Activated B cell treated with CpG ODN at 0.5 μM for 24 hours (primary cell): ENCODE data around the gene APCDD1L. TPM values are rescaled to one million over a fixed set of nuclear protein-coding genes. Genes with fewer than 3 reads are reported as not detected.

Source experiments
- ATAC-seq: fragments of 200-7000 bp; cut with Tn5 transposase; one replicate; pipeline ENCODE4 v1.10.0; 2021; ENCODE audit warnings: low read depth, mild to moderate bottlenecking, moderate library complexity
- CTCF ChIA-PET: fragments of 350-600 bp; sonication (Branson Sonifier 250); formaldehyde crosslinking; loops from one replicate; lab custom pipeline; 2021; ENCODE audit warnings: antibody characterized with exemption; lab: Charles Lee
- POLR2A ChIA-PET: fragments of 350-600 bp; sonication (Branson Sonifier 250); formaldehyde crosslinking; loops from one replicate; lab custom pipeline; 2021; ENCODE audit warnings: antibody characterized with exemption; lab: Charles Lee
- DNase-seq: peaks from one replicate; pipeline ENCODE4 v3.0.0; 2022
- H3K27ac Mint-ChIP-seq: one replicate; pipeline ENCODE4 v1.8.0; 2020; ENCODE audit warnings: mixed read lengths
- H3K27me3 Mint-ChIP-seq: one replicate; pipeline ENCODE4 v1.8.0; 2021; ENCODE audit warnings: mixed read lengths
- H3K36me3 Mint-ChIP-seq: one replicate; pipeline ENCODE4 v1.8.0; 2021; ENCODE audit warnings: low read depth, mixed read lengths
- H3K4me1 Mint-ChIP-seq: one replicate; pipeline ENCODE4 v1.8.0; 2021; ENCODE audit warnings: mixed read lengths
- H3K4me3 Mint-ChIP-seq: one replicate; pipeline ENCODE4 v1.8.0; 2020; ENCODE audit warnings: mild to moderate bottlenecking, mixed read lengths
- H3K9me3 Mint-ChIP-seq: one replicate; pipeline ENCODE4 v1.8.0; 2020; ENCODE audit warnings: mixed read lengths
- CTCF ChIP-seq: fragments of 200-600 bp; IDR thresholded peaks from one replicate; pipeline ENCODE4 v1.8.0; 2022; ENCODE audit warnings: antibody characterized with exemption, mild to moderate bottlenecking
- intact Hi-C: fragments of 100-400 bp; cut with micrococcal nuclease; formaldehyde crosslinking; loops from one replicate; pipeline ENCODE4 v1.15.1; 2024
- total RNA-seq: library from RNA; stranded (reverse); gene quantifications from 2 replicates; pipeline ENCODE4 v1.2.3, GENCODE V29; 2022

APCDD1L gene
- total RNA-seq, 1 donor from 2014 or later = not detected

- TF ChIP-seq CTCF = no peak
- CTCF ChIA-PET = no interaction called here
- POLR2A ChIA-PET = no interaction called here
- Mint-ChIP-seq H3K4me1 (no peaks in the 10 kb centered on the region), H3K9me3 (peaks cover 2% of the 10 kb centered on the region), H3K27ac (no peak overlapping the region), H3K4me3 (no peak overlapping the region), H3K27me3 (peaks cover 8% of the 10 kb centered on the region), H3K36me3 (no peaks in the 10 kb centered on the region)
- DNase-seq (no peak), ATAC-seq (no peak)
- intact Hi-C loops = no loop called here
Measured at GRCh38 chr20:58498470-58499068, 16.6 kb downstream of the APCDD1L start.

GRCh38 chr20:58497724-58498469 is 17.3 kb downstream of the APCDD1L start:
- peaks cover 8% of the 10 kb centered on the region for H3K27me3 Mint-ChIP-seq
- no peak for TF ChIP-seq CTCF
- ChIA-PET CTCF (no interaction called here), POLR2A (no interaction called here)
- H3K4me1 Mint-ChIP-seq = no peaks in the 10 kb centered on the region
- H3K27ac Mint-ChIP-seq = no peak overlapping the region
- H3K36me3 Mint-ChIP-seq = no peaks in the 10 kb centered on the region
- DNase-seq (no peak), ATAC-seq (no peak)
- H3K4me3 Mint-ChIP-seq = no peak overlapping the region
- H3K9me3 Mint-ChIP-seq = no peaks in the 10 kb centered on the region
- intact Hi-C loops = no loop called here

GRCh38 chr20:58497076-58497641 is 18.0 kb downstream of the APCDD1L start:
- intact Hi-C loops = no loop called here
- ChIA-PET CTCF (no interaction called here), POLR2A (no interaction called here)
- Mint-ChIP-seq H3K36me3 (no peaks in the 10 kb centered on the region), H3K4me3 (no peak overlapping the region), H3K27me3 (peaks cover 8% of the 10 kb centered on the region), H3K4me1 (no peaks in the 10 kb centered on the region), H3K27ac (no peak overlapping the region), H3K9me3 (no peaks in the 10 kb centered on the region)
- no peak for TF ChIP-seq CTCF
- no peak for DNase-seq
- ATAC-seq = no peak

- ChIA-PET CTCF (no interaction called here), POLR2A (no interaction called here)
- no peak overlapping the region for H3K4me3 Mint-ChIP-seq
- ATAC-seq = no peak
- H3K4me1 Mint-ChIP-seq = no peaks in the 10 kb centered on the region
- intact Hi-C loops = no loop called here
- TF ChIP-seq CTCF = no peak
- DNase-seq = no peak
- H3K27me3 Mint-ChIP-seq = peaks cover 8% of the 10 kb centered on the region
- no peaks in the 10 kb centered on the region for H3K36me3 Mint-ChIP-seq
- H3K9me3 Mint-ChIP-seq = no peaks in the 10 kb centered on the region
- no peak overlapping the region for H3K27ac Mint-ChIP-seq
Measured at GRCh38 chr20:58496429-58496769, 18.8 kb downstream of the APCDD1L start.

GRCh38 chr20:58495623-58496428 is 19.4 kb downstream of the APCDD1L start:
- Mint-ChIP-seq H3K27ac (no peak overlapping the region), H3K9me3 (no peaks in the 10 kb centered on the region), H3K36me3 (no peaks in the 10 kb centered on the region), H3K4me1 (no peaks in the 10 kb centered on the region), H3K27me3 (peaks cover 7% of the 10 kb centered on the region), H3K4me3 (no peak overlapping the region)
- DNase-seq (no peak), ATAC-seq (no peak)
- no peak for TF ChIP-seq CTCF
- intact Hi-C loops = no loop called here
- CTCF ChIA-PET = no interaction called here
- POLR2A ChIA-PET = no interaction called here
